A549 (cell line): ENCODE data around the gene DGAT2.

ENCODE experiments used
- CTCF ChIP-seq: fragments of >200 bp; sonication (Bioruptor Twin); formaldehyde crosslinking; IDR thresholded peaks from 3 replicates; pipeline ENCODE4 v1.5.1; 2016
- KDM1A ChIP-seq: fragments of 200-600 bp; sonication (generic); IDR thresholded peaks from 2 replicates; pipeline ENCODE4 v1.6.1; 2016; ENCODE audit warnings: low read depth, mild to moderate bottlenecking
- RNF2 ChIP-seq: fragments of 200-600 bp; sonication (generic); IDR thresholded peaks from 2 replicates; pipeline ENCODE4 v1.6.1; 2016; ENCODE audit warnings: low read depth, mild to moderate bottlenecking, antibody characterized with exemption, moderate library complexity, borderline replicate concordance

GRCh38 chr11:75771646-75772410 is 3.2 kb downstream of the DGAT2 start:
- no peak for TF ChIP-seq RNF2
- TF ChIP-seq KDM1A = no peak
- TF ChIP-seq CTCF = no peak
